HL-60/S4 (cell line): ENCODE measurements around the gene GNG12.

Source experiments
- in situ Hi-C: fragments of 300-500 bp; cut with MboI; formaldehyde crosslinking; loops from 2 replicates; pipeline ENCODE4 v1.14.3; 2022; ENCODE audit warnings: low sequenced_read_pairs

GNG12 gene

GRCh38 chr1:67843331-67843730, 10.1 kb upstream of the GNG12 start:
- in situ Hi-C loops, result no loop called here

DNA sequence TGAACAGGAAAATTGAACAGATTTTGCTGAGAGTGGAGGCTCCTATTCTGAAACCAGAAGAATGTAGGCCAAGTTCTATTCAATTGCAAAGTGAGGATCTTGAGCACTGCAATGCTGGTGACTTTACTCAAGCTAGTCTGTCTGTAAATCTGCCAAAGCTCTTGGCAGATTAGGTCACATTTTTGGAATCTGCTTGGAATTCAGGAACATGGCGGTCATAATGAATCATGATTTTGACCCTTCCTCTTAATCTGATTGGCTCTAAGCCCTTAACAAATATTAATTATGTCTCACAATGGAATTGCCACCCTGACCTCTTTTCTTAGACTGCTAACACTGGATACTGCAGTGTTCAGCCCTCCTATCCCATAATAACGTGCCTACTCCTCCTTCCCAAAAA, 7.2 kb upstream of the GNG12 start:
- in situ Hi-C loops, result no loop called here

DNA sequence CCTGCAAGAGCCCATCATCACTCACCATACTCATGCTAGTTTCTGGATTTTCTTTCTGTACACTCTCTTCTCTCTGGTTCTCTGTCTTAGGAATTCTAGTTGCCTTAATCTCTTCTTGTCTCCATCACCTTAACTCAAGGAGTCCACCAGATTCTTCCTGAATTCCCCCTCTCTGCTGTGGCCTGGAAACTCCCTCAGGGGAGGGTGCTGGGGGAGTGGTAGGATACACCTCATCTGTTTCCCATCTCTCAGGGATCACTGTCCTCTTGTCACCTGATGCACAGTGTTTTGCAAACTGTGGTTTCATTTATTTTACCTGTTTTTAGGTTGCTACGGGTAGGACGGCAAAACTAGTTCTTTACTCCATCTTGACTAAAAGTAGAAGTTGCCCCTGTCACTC, 6.6 kb upstream of the GNG12 start:
- in situ Hi-C loops, result no loop called here

GRCh38 chr1:67838180-67838910, 5.1 kb upstream of the GNG12 start:
- in situ Hi-C loops, result no loop called here

GRCh38 chr1:67836769-67837168, 3.5 kb upstream of the GNG12 start:
- in situ Hi-C loops, result no loop called here

GRCh38 chr1:67835663-67836452, 2.6 kb upstream of the GNG12 start:
- in situ Hi-C loops, result no loop called here

GRCh38 chr1:67834246-67834877, 1.1 kb upstream of the GNG12 start:
- in situ Hi-C loops, result no loop called here

GRCh38 chr1:67833602-67833940, 304 bp upstream of the GNG12 start:
- in situ Hi-C loops, result no loop called here

DNA sequence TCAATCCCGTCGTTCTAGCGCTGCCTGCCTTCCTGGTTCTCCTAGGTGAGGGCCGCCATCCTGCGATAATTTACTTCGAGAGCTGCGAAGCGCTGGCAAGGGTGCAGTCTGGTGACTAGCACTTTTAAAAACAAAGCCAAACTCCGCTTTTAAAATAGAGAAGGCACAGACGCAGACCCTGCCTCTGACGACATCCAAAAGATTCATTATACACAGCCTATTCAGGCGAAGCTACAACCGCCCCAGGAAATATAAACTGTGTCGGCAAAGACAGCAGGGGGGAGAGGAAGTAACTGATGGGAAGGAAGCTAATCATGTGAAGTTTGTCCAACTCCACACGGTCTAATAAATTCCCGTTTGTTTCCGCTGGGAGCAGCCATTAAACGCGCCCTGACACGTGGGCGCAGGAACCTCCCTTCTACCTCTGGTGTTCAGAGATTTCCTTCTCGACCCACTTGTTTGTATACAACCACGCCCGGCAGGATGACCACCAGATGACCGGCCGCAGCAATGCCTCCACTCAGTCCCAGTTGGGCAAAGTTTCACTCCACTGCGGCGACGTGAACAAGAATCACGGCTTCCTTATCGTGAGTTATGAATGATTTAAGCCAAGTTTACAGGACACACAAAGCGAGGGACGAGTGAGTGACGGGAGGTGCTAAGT, 1.3 kb downstream of the GNG12 start:
- in situ Hi-C loops, result no loop called here

- in situ Hi-C loops, result no loop called here
Measured at GRCh38 chr1:67830928-67831830, 2.1 kb downstream of the GNG12 start.

- in situ Hi-C loops, result no loop called here
Measured at GRCh38 chr1:67830226-67830625, 3.0 kb downstream of the GNG12 start.

- in situ Hi-C loops, result no loop called here
Measured at GRCh38 chr1:67827688-67828087, 5.6 kb downstream of the GNG12 start.

GRCh38 chr1:67825591-67825990, 7.7 kb downstream of the GNG12 start:
- in situ Hi-C loops, result no loop called here

GRCh38 chr1:67824766-67825165, 8.5 kb downstream of the GNG12 start:
- in situ Hi-C loops, result no loop called here

DNA sequence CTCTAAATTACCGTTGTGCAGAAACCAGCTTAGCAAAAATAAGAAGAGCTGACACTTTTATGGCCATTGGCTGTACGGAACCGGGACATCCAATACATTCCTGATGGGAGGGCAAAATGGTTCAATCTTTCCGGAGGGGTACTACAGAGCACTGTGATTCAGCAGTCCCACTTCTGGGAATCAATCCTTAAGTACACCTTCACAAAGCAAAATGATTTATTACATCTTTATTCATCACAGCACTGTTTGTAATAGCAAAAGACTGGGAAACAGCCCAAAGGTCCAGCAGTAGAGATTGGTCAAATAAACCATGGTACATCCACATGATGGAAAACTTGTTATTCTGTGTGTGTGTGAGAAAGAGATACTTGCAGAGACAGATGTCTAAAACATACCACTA, 9.7 kb downstream of the GNG12 start:
- in situ Hi-C loops, result no loop called here

DNA sequence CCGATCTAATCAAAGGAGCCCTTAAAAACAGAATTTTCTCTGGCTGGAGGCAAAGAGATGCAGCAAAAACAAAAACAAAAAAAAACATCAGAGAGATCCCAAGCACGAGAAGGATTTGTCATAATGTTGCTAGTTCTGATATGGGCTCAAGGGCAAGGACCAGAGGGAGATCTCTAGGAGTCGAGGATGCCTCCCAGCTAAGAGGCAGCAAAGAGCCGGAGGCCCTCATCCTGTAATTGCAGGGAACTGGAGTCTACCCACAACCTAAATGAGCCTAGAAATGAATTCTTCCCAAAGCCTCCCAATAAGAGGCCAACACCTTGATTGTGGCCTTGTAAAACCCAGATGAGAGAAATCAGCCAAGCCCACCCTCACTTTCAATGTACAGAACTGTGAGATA, 12.0 kb downstream of the GNG12 start:
- in situ Hi-C loops, result no loop called here

DNA sequence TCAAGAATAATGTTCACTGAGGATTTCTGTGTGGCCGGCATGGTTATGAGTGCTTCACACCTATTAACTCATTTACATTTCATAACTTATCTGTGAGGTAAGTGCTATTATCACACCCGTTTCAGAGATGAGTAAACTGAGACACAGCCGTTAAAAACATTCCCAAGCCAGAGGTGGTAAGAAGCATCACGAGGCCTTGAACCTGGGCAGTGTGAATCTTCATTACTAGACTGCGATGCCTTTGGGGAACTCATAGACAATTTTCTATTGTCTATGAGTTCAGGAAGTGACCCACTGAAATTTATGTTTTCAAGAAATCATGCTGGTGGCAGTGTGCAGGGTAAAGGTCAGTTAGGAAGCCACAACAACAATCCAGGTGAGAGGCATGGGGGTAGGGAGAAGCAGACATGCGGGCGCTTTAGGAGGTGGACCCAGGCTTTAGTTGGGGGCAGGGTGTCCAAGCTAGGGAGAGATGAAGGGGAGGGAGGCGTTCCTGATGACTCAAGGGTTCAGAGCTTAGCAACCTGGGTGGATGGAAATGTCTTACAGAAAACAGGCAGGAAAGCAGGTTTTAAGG, 14.5 kb downstream of the GNG12 start:
- in situ Hi-C loops, result no loop called here

GRCh38 chr1:67818162-67818561, 15.1 kb downstream of the GNG12 start:
- in situ Hi-C loops, result no loop called here

DNA sequence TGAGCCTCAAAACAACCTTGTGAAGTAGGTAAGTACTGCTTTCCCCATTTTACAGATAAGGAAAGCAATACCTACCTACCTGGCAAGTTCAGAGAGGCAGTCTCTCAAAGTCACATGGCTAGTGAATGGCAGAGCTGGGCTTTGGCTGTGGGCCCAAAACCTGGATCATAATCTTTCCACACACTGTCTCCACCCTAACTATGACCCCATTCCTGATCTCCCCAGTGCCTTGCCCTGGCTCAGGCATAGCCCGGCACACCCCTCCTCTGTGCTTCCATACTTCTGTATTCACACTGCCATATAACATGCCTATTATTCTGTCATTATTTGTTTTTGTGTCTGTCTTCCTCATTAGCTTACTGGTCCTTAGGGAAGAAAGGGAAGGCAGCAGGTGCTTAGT, 15.9 kb downstream of the GNG12 start:
- in situ Hi-C loops, result no loop called here

GRCh38 chr1:67816506-67816905, 16.8 kb downstream of the GNG12 start:
- in situ Hi-C loops, result no loop called here
